HepG2 (cell line): Measurements from ENCODE around the gene IGF2BP3. TPM values are rescaled to one million over a fixed set of nuclear protein-coding genes. Genes with fewer than 3 reads are reported as not detected.
A peak's percentile ranks its signal among the peaks of the same experiment; 100 is the strongest.

Experiments used
- IRF1 ChIP-seq: sonication (generic); formaldehyde crosslinking; IDR thresholded peaks from 2 replicates; pipeline ENCODE4 v1.4.0; 2020; ENCODE audit warnings: low read depth, mild to moderate bottlenecking, missing genetic modification reagents
- MYPOP ChIP-seq: sonication (generic); formaldehyde crosslinking; IDR thresholded peaks from 2 replicates; pipeline ENCODE4 v1.8.1; 2023; ENCODE audit warnings: mild to moderate bottlenecking, moderate library complexity, missing genetic modification reagents
- PAF1 ChIP-seq: IDR thresholded peaks from 2 replicates; pipeline ENCODE4 v1.6.1; 2016; ENCODE audit warnings: missing genetic modification reagents, missing compliant biosample characterization
- PAX8 ChIP-seq: sonication (generic); formaldehyde crosslinking; IDR thresholded peaks from 2 replicates; pipeline ENCODE4 v1.8.0; 2022; ENCODE audit warnings: mild to moderate bottlenecking, missing genetic modification reagents, borderline replicate concordance
- RELA ChIP-seq: sonication (generic); formaldehyde crosslinking; IDR thresholded peaks from 2 replicates; pipeline ENCODE4 v1.4.0; 2020; ENCODE audit warnings: missing genetic modification reagents
- SMAD3 ChIP-seq: sonication (generic); formaldehyde crosslinking; IDR thresholded peaks from 2 replicates; pipeline ENCODE4 v1.4.0; 2020; ENCODE audit warnings: missing genetic modification reagents
- SNAPC4 ChIP-seq: sonication (generic); formaldehyde crosslinking; IDR thresholded peaks from 2 replicates; pipeline ENCODE4 v1.4.0; 2020; ENCODE audit warnings: mild to moderate bottlenecking, missing genetic modification reagents
- SOX13 ChIP-seq, 3 experiments: fragments of 450-650 bp in 1 of 3; sonication (generic) in 1 of 3; formaldehyde crosslinking in 1 of 3; IDR thresholded peaks in 2 of 3; conservative IDR thresholded peaks in 1 of 3; 2 replicates each; pipeline versions ENCODE4 v1.5.0 to v1.6.1; 2016 to 2020; ENCODE audit warnings: antibody characterized with exemption in 1 of 3, mild to moderate bottlenecking in 1 of 3, missing compliant biosample characterization in 1 of 3, missing genetic modification reagents in 1 of 3, moderate library complexity in 1 of 3
- ZNF224 ChIP-seq: sonication (generic); formaldehyde crosslinking; IDR thresholded peaks from 2 replicates; pipeline ENCODE4 v1.5.0; 2020; ENCODE audit warnings: mild to moderate bottlenecking, missing genetic modification reagents
- ZNF30 ChIP-seq: sonication (generic); formaldehyde crosslinking; IDR thresholded peaks from 2 replicates; pipeline ENCODE4 v1.5.0; 2020; ENCODE audit warnings: mild to moderate bottlenecking, missing genetic modification reagents
- ZNF414 ChIP-seq: sonication (generic); formaldehyde crosslinking; IDR thresholded peaks from 2 replicates; pipeline ENCODE4 v1.5.0; 2020; ENCODE audit warnings: missing genetic modification reagents
- ZNF496 ChIP-seq: sonication (generic); formaldehyde crosslinking; IDR thresholded peaks from 2 replicates; pipeline ENCODE4 v1.8.1; 2023; ENCODE audit warnings: mild to moderate bottlenecking, moderate library complexity, missing genetic modification reagents; ENCODE audit not compliant: insufficient replicate concordance
- ZNF615 ChIP-seq: sonication (generic); formaldehyde crosslinking; IDR thresholded peaks from 2 replicates; pipeline ENCODE4 v1.5.0; 2020; ENCODE audit warnings: mild to moderate bottlenecking, missing genetic modification reagents, borderline replicate concordance
- ZZZ3 ChIP-seq: sonication (generic); formaldehyde crosslinking; IDR thresholded peaks from 2 replicates; pipeline ENCODE4 v1.4.0; 2020; ENCODE audit warnings: missing genetic modification reagents, mild to moderate bottlenecking, borderline replicate concordance
- polyA plus RNA-seq, 8 experiments: library from polyadenylated mRNA; depleted of rRNA in 3 of 8; stranded (reverse) in 7 of 8; unstranded in 1 of 8; fragments of >200 nt; fragmentation: Illumina TruSeq in 4 of 8; extraction: Trizol in 4 of 8; gene quantifications; 2 replicates each; pipeline versions ENCODE4 v1.2.1 to v1.2.3, GENCODE V29; 2011 to 2016; ENCODE audit warnings: low read depth in 4 of 8, missing spikeins in 1 of 8, mixed read lengths in 1 of 8; ENCODE audit not compliant: insufficient read depth in 1 of 8
- total RNA-seq, 5 experiments: library from RNA; depleted of rRNA; stranded (reverse); fragments of >200 nt; fragmentation: Illumina TruSeq; extraction: Trizol; gene quantifications; 2 replicates each; pipeline ENCODE4 v1.2.3, GENCODE V29; 2016; ENCODE audit warnings: low read depth in 1 of 5

Gene IGF2BP3
- total and polyA plus RNA-seq, 2 of the 13 experiments (the other 11 are each of a cell fraction or from before 2014, with no cell fraction given) = 37.7 to 39.5 TPM

GRCh38 chr7:23295401-23295697 is 174.9 kb downstream of the IGF2BP3 start (continued):
- TF ChIP-seq SNAPC4 (CRISPR knock-in tag) (0 out of 2 replicates have a peak, but pooled peaks have one; percentile 27), ZNF615 (CRISPR knock-in tag) (no peak), PAX8 (no peak), SMAD3 (CRISPR knock-in tag) (0 out of 2 replicates have a peak, but pooled peaks have one; percentile 11), ZZZ3 (no peak), PAF1 (CRISPR knock-in tag) (no peak), RELA (CRISPR knock-in tag) (no peak), ZNF30 (CRISPR knock-in tag) (no peak), SOX13 (IDR thresholded peaks at IDR 0.05) (no peak), SOX13 (CRISPR knock-in tag; conservative IDR thresholded peaks at IDR 0.05 in 1 of 2, IDR thresholded peaks at IDR 0.05 in 1 of 2) (0 out of 4 replicates have a peak, but pooled peaks of 1 of the 2 experiments have one; percentile 2), ZNF224 (0 out of 2 replicates have a peak, but pooled peaks have one; percentile 27), ZNF414 (CRISPR knock-in tag) (no peak), IRF1 (CRISPR knock-in tag) (no peak), ZNF496 (CRISPR knock-in tag) (no peak), MYPOP (no peak)
